Measurements from ENCODE around the gene PTPN18. TPM values are rescaled to one million over a fixed set of nuclear protein-coding genes. Genes with fewer than 3 reads are reported as not detected.

Gene PTPN18
- total RNA-seq, 1 donor from 2014 or later, result 10.4 TPM

DNA sequence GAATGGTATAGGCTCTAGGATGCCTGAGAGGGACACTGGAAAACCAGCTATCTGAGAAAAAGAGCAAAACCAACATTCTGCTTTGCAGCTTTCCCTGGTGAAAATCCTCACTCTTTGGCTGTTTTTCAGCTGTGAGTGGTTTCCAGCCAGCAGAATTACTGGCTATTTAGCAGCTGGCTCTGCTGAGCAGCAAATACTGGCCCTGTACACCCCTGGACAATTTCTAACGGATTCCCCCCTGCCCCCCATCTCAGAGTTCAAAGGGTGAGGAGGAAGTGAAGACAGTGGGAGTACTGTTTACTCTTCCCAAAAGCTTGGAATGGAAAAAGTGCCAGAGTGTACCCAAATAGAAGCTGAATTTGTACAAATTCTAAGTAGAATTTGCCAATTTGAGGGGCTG, 39.3 kb upstream of the PTPN18 start:
- FAIRE-seq, result no peak
- H3K9ac ChIP-seq (ENCODE audit: low read length), result no peak overlapping the region
- H3K36me3 ChIP-seq (ENCODE audit: insufficient read depth, low read length), result no peaks in the 10 kb centered on the region
- H3K36me3 Mint-ChIP-seq (ENCODE audit: low read depth, unreplicated experiment), result no peaks in the 10 kb centered on the region
- TF ChIP-seq EZH2 (IDR thresholded peaks at IDR 0.05; ENCODE audit: insufficient read depth, low read length), result no peak
- TF ChIP-seq, protein P1, sequence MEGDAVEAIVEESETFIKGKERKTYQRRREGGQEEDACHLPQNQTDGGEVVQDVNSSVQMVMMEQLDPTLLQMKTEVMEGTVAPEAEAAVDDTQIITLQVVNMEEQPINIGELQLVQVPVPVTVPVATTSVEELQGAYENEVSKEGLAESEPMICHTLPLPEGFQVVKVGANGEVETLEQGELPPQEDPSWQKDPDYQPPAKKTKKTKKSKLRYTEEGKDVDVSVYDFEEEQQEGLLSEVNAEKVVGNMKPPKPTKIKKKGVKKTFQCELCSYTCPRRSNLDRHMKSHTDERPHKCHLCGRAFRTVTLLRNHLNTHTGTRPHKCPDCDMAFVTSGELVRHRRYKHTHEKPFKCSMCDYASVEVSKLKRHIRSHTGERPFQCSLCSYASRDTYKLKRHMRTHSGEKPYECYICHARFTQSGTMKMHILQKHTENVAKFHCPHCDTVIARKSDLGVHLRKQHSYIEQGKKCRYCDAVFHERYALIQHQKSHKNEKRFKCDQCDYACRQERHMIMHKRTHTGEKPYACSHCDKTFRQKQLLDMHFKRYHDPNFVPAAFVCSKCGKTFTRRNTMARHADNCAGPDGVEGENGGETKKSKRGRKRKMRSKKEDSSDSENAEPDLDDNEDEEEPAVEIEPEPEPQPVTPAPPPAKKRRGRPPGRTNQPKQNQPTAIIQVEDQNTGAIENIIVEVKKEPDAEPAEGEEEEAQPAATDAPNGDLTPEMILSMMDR (IDR thresholded peaks at IDR 0.05; ENCODE audit: insufficient read depth, low read depth, low read length), result no peak
- no peaks in the 10 kb centered on the region for H3K4me1 ChIP-seq (ENCODE audit: insufficient read depth, low read length)
- no peak overlapping the region for H3K4me3 Mint-ChIP-seq (ENCODE audit: unreplicated experiment)
- no peak for DNase-seq (ENCODE audit: low read depth)
- peaks cover 7% of the 10 kb centered on the region for H3K4me1 Mint-ChIP-seq (ENCODE audit: low read depth, unreplicated experiment)
- no peak overlapping the region for H3K4me3 ChIP-seq (ENCODE audit: insufficient read depth, low read depth, low read length)
- no peaks in the 10 kb centered on the region for H3K79me2 ChIP-seq (ENCODE audit: insufficient read depth, low read length)
- no peak overlapping the region for H3K27ac Mint-ChIP-seq (ENCODE audit: unreplicated experiment)
- no peaks in the 10 kb centered on the region for H3K9me3 ChIP-seq (ENCODE audit: insufficient read depth, low read depth, low read length)
- peaks cover 7% of the 10 kb centered on the region for H3K27me3 Mint-ChIP-seq (ENCODE audit: low read depth, unreplicated experiment)
- H2AFZ ChIP-seq (ENCODE audit: low read depth, low read length), result no peak overlapping the region
- H3K27ac ChIP-seq (ENCODE audit: low read depth, low read length), result no peak overlapping the region
- no peaks in the 10 kb centered on the region for H4K20me1 ChIP-seq (ENCODE audit: insufficient read depth, low read length)
- H3K27me3 ChIP-seq (ENCODE audit: insufficient read depth, low read length), result no peaks in the 10 kb centered on the region
- no peak overlapping the region for H3K4me2 ChIP-seq (ENCODE audit: low read length)
- H3K9me3 Mint-ChIP-seq (ENCODE audit: unreplicated experiment), result no peaks in the 10 kb centered on the region

DNA sequence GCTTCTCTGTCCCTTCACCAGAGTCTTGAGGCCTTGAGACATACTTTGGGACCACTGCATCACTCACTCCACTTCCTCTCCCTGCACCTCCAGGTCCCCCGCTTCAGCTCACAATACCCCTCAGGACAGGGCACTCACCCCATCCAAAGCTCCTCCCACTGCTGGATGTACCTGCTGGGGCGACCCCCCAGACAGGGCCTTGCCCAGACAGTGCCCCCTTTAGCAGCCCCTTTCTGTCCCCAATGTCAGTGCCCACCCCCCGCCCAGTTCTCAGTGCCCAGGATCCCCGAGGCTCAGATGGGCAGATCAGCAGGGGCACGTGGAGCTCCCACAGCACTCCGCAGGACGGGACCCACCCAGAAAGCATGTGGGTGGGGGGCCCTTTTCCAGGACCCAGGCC, 37.0 kb upstream of the PTPN18 start:
- Histone ChIP-seq H2AFZ (ENCODE audit: low read depth, low read length) (no peak overlapping the region), H3K4me1 (ENCODE audit: insufficient read depth, low read length) (no peaks in the 10 kb centered on the region), H3K27me3 (ENCODE audit: insufficient read depth, low read length) (no peaks in the 10 kb centered on the region), H3K9ac (ENCODE audit: low read length) (no peak overlapping the region), H3K4me3 (ENCODE audit: insufficient read depth, low read depth, low read length) (no peak overlapping the region), H3K27ac (ENCODE audit: low read depth, low read length) (no peak overlapping the region), H4K20me1 (ENCODE audit: insufficient read depth, low read length) (no peaks in the 10 kb centered on the region), H3K4me2 (ENCODE audit: low read length) (no peak overlapping the region), H3K9me3 (ENCODE audit: insufficient read depth, low read depth, low read length) (no peaks in the 10 kb centered on the region), H3K79me2 (ENCODE audit: insufficient read depth, low read length) (no peaks in the 10 kb centered on the region), H3K36me3 (ENCODE audit: insufficient read depth, low read length) (no peaks in the 10 kb centered on the region)
- Mint-ChIP-seq H3K36me3 (ENCODE audit: low read depth, unreplicated experiment) (no peaks in the 10 kb centered on the region), H3K27ac (ENCODE audit: unreplicated experiment) (no peak overlapping the region), H3K27me3 (ENCODE audit: low read depth, unreplicated experiment) (peaks cover 3% of the 10 kb centered on the region), H3K4me1 (ENCODE audit: low read depth, unreplicated experiment) (peaks cover 7% of the 10 kb centered on the region), H3K9me3 (ENCODE audit: unreplicated experiment) (no peaks in the 10 kb centered on the region), H3K4me3 (ENCODE audit: unreplicated experiment) (no peak overlapping the region)
- no peak for DNase-seq (ENCODE audit: low read depth)
- no peak for FAIRE-seq
- no peak for TF ChIP-seq EZH2 (IDR thresholded peaks at IDR 0.05; ENCODE audit: insufficient read depth, low read length)
- TF ChIP-seq, protein P1 (IDR thresholded peaks at IDR 0.05; ENCODE audit: insufficient read depth, low read depth, low read length), result no peak

DNA sequence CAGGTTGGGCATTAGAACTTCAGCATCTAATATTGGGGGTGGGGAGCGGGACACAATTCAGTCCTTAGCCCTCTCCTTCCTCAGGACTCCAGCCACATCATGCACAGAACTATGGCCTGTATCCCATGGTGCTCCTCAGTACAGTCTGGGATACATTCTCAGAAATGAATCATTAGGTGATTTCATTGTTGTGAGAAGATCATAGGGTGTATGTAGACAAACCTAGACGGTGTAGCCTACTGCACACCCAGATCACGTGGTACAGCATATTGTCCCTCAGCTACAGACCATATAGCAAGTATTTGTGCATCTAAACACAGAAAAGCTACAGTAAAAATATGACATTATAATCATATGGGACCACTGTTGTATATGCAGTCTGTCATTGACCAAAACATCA, 36.3 kb upstream of the PTPN18 start:
- H3K9me3 ChIP-seq (ENCODE audit: insufficient read depth, low read depth, low read length), result no peaks in the 10 kb centered on the region
- H2AFZ ChIP-seq (ENCODE audit: low read depth, low read length), result no peak overlapping the region
- no peaks in the 10 kb centered on the region for H3K27me3 ChIP-seq (ENCODE audit: insufficient read depth, low read length)
- TF ChIP-seq EZH2 (IDR thresholded peaks at IDR 0.05; ENCODE audit: insufficient read depth, low read length), result no peak
- TF ChIP-seq, protein P1 (IDR thresholded peaks at IDR 0.05; ENCODE audit: insufficient read depth, low read depth, low read length), result no peak
- no peaks in the 10 kb centered on the region for H3K4me1 ChIP-seq (ENCODE audit: insufficient read depth, low read length)
- no peak overlapping the region for H3K4me2 ChIP-seq (ENCODE audit: low read length)
- H4K20me1 ChIP-seq (ENCODE audit: insufficient read depth, low read length), result no peaks in the 10 kb centered on the region
- no peak overlapping the region for H3K9ac ChIP-seq (ENCODE audit: low read length)
- H3K27ac ChIP-seq (ENCODE audit: low read depth, low read length), result no peak overlapping the region
- H3K4me3 Mint-ChIP-seq (ENCODE audit: unreplicated experiment), result no peak overlapping the region
- no peaks in the 10 kb centered on the region for H3K9me3 Mint-ChIP-seq (ENCODE audit: unreplicated experiment)
- H3K4me1 Mint-ChIP-seq (ENCODE audit: low read depth, unreplicated experiment), result peaks cover 7% of the 10 kb centered on the region
- DNase-seq (ENCODE audit: low read depth), result no peak
- H3K27me3 Mint-ChIP-seq (ENCODE audit: low read depth, unreplicated experiment), result peaks cover 3% of the 10 kb centered on the region
- H3K4me3 ChIP-seq (ENCODE audit: insufficient read depth, low read depth, low read length), result no peak overlapping the region
- H3K79me2 ChIP-seq (ENCODE audit: insufficient read depth, low read length), result no peaks in the 10 kb centered on the region
- H3K27ac Mint-ChIP-seq (ENCODE audit: unreplicated experiment), result no peak overlapping the region
- FAIRE-seq, result no peak
- no peaks in the 10 kb centered on the region for H3K36me3 ChIP-seq (ENCODE audit: insufficient read depth, low read length)
- H3K36me3 Mint-ChIP-seq (ENCODE audit: low read depth, unreplicated experiment), result no peaks in the 10 kb centered on the region

Measured in astrocyte (in vitro differentiated cells and primary cell).